Measurements from ENCODE around the gene COA1.
"Not testable (repeated sequence)": the region's sequence is repeated elsewhere in the genome, so short reads cannot be mapped to it uniquely, and the experiment has no call there.

COA1 gene
- 44.0 to 84.7 (median 49.9) reads per million in 9 experiments for total RNA-seq

- Mint-ChIP-seq H3K4me3 (peak within 1 kb of the TSS; percentile 93 to 95), H3K36me3 (ENCODE audit: insufficient read depth) (peaks cover 3% of the 10 kb centered on the region), H3K27me3 (no peaks in the 10 kb centered on the region), H3K27ac (peak within 1 kb of the TSS; percentile 92), H3K9me3 (no peaks in the 10 kb centered on the region), H3K4me1 (ENCODE audit: low read depth in 2 of 2) (peaks cover 21 to 32% of the 10 kb centered on the region in 2 donors)
- peak; percentile 69 to 76 (median 71) for DNase-seq
- peak; percentile 93 for ATAC-seq (replicated peaks)
Measured at GRCh38 chr7:43729214-43729923, at the start of gene COA1. COA1 (minus strand) TSS chr7:43729523; CDS start chr7:43648614, 80,909 bp downstream.

- H3K4me1 Mint-ChIP-seq (ENCODE audit: low read depth in 2 of 2), result peaks cover 6 to 13% of the 10 kb centered on the region in 2 donors
- ATAC-seq (replicated peaks); H3K9me3 Mint-ChIP-seq; H3K36me3 Mint-ChIP-seq (ENCODE audit: insufficient read depth); H3K27ac Mint-ChIP-seq; H3K27me3 Mint-ChIP-seq; DNase-seq: not testable (repeated sequence)
- H3K4me3 Mint-ChIP-seq, result peak overlapping the region in 1 of 2 donors; percentile 50
Measured at GRCh38 chr7:43778293-43779044, 49.1 kb upstream of the COA1 start.

GRCh38 chr7:43775255-43775654 lies 45.9 kb upstream of the COA1 start:
- H3K36me3 Mint-ChIP-seq (ENCODE audit: insufficient read depth); H3K9me3 Mint-ChIP-seq; H3K27ac Mint-ChIP-seq; DNase-seq; ATAC-seq (replicated peaks); H3K4me3 Mint-ChIP-seq; H3K27me3 Mint-ChIP-seq: not testable (repeated sequence)
- H3K4me1 Mint-ChIP-seq (ENCODE audit: low read depth in 2 of 2), result peaks cover 14 to 18% of the 10 kb centered on the region in 2 donors

GRCh38 chr7:43773268-43773667 lies 43.9 kb upstream of the COA1 start:
- not testable (repeated sequence) for DNase-seq; ATAC-seq (replicated peaks); H3K36me3 Mint-ChIP-seq (ENCODE audit: insufficient read depth); H3K27ac Mint-ChIP-seq; H3K27me3 Mint-ChIP-seq; H3K4me3 Mint-ChIP-seq; H3K9me3 Mint-ChIP-seq
- H3K4me1 Mint-ChIP-seq (ENCODE audit: low read depth in 2 of 2), result peaks cover 8 to 14% of the 10 kb centered on the region in 2 donors

GRCh38 chr7:43771573-43771972 lies 42.2 kb upstream of the COA1 start:
- Mint-ChIP-seq H3K9me3 (no peaks in the 10 kb centered on the region), H3K4me3 (no peak overlapping the region), H3K27ac (peak overlapping the region in 1 of 2 donors; percentile 36), H3K4me1 (ENCODE audit: low read depth in 2 of 2) (peaks cover 8 to 14% of the 10 kb centered on the region in 2 donors), H3K27me3 (no peaks in the 10 kb centered on the region), H3K36me3 (ENCODE audit: insufficient read depth) (peaks cover 4% of the 10 kb centered on the region)
- DNase-seq (no peak), ATAC-seq (replicated peaks) (no peak)

GRCh38 chr7:43771128-43771527 lies 41.8 kb upstream of the COA1 start:
- Mint-ChIP-seq H3K36me3 (ENCODE audit: insufficient read depth) (peaks cover 4% of the 10 kb centered on the region), H3K27ac (peak overlapping the region; percentile 36 to 54)
- ATAC-seq (replicated peaks), result no peak

GRCh38 chr7:43769791-43770465 lies 40.6 kb upstream of the COA1 start:
- peaks cover 4% of the 10 kb centered on the region for H3K36me3 Mint-ChIP-seq (ENCODE audit: insufficient read depth)
- no peak overlapping the region for H3K4me3 Mint-ChIP-seq
- no peak for ATAC-seq (replicated peaks)
- H3K9me3 Mint-ChIP-seq, result no peaks in the 10 kb centered on the region
- no peaks in the 10 kb centered on the region for H3K27me3 Mint-ChIP-seq
- H3K4me1 Mint-ChIP-seq (ENCODE audit: low read depth in 2 of 2), result peaks cover 8 to 14% of the 10 kb centered on the region in 2 donors
- DNase-seq, result no peak
- H3K27ac Mint-ChIP-seq, result no peak overlapping the region

More at GRCh38 chr7:43771128-43771527, 41.8 kb upstream of the COA1 start:
- DNase-seq, result no peak
- H3K27me3 Mint-ChIP-seq, result no peaks in the 10 kb centered on the region
- H3K4me3 Mint-ChIP-seq, result no peak overlapping the region
- peaks cover 8 to 14% of the 10 kb centered on the region in 2 donors for H3K4me1 Mint-ChIP-seq (ENCODE audit: low read depth in 2 of 2)
- H3K9me3 Mint-ChIP-seq, result no peaks in the 10 kb centered on the region

- Mint-ChIP-seq H3K36me3 (ENCODE audit: insufficient read depth) (peaks cover 4% of the 10 kb centered on the region), H3K9me3 (no peaks in the 10 kb centered on the region), H3K4me3 (no peak overlapping the region), H3K27me3 (no peaks in the 10 kb centered on the region), H3K4me1 (ENCODE audit: low read depth in 2 of 2) (peaks cover 8 to 16% of the 10 kb centered on the region in 2 donors), H3K27ac (no peak overlapping the region)
- DNase-seq, result no peak
- ATAC-seq (replicated peaks), result no peak
Measured at GRCh38 chr7:43769281-43769680, 40.0 kb upstream of the COA1 start.

- Mint-ChIP-seq H3K9me3 (no peaks in the 10 kb centered on the region), H3K36me3 (ENCODE audit: insufficient read depth) (peaks cover 4% of the 10 kb centered on the region), H3K4me1 (ENCODE audit: low read depth in 2 of 2) (peaks cover 8 to 18% of the 10 kb centered on the region in 2 donors), H3K27me3 (no peaks in the 10 kb centered on the region), H3K27ac (no peak overlapping the region), H3K4me3 (no peak overlapping the region)
- ATAC-seq (replicated peaks), result no peak
- no peak for DNase-seq
Measured at GRCh38 chr7:43768887-43769272, 39.6 kb upstream of the COA1 start.

- DNase-seq, result no peak
- H3K36me3 Mint-ChIP-seq (ENCODE audit: insufficient read depth), result peaks cover 4% of the 10 kb centered on the region
Measured at GRCh38 chr7:43768201-43768886, 39.0 kb upstream of the COA1 start.

GRCh38 chr7:43767311-43767710 lies 38.0 kb upstream of the COA1 start:
- peaks cover 4% of the 10 kb centered on the region for H3K36me3 Mint-ChIP-seq (ENCODE audit: insufficient read depth)
- H3K9me3 Mint-ChIP-seq, result no peaks in the 10 kb centered on the region
- H3K4me1 Mint-ChIP-seq (ENCODE audit: low read depth in 2 of 2), result peaks cover 8 to 24% of the 10 kb centered on the region in 2 donors
- ATAC-seq (replicated peaks) (no peak), DNase-seq (no peak)
- no peaks in the 10 kb centered on the region for H3K27me3 Mint-ChIP-seq
- H3K27ac Mint-ChIP-seq, result no peak overlapping the region
- no peak overlapping the region for H3K4me3 Mint-ChIP-seq

More at GRCh38 chr7:43768201-43768886, 39.0 kb upstream of the COA1 start:
- H3K27me3 Mint-ChIP-seq, result no peaks in the 10 kb centered on the region
- H3K4me3 Mint-ChIP-seq, result no peak overlapping the region
- H3K27ac Mint-ChIP-seq, result no peak overlapping the region
- no peak for ATAC-seq (replicated peaks)
- no peaks in the 10 kb centered on the region for H3K9me3 Mint-ChIP-seq
- H3K4me1 Mint-ChIP-seq (ENCODE audit: low read depth in 2 of 2), result peaks cover 8 to 18% of the 10 kb centered on the region in 2 donors

GRCh38 chr7:43766564-43766963 lies 37.2 kb upstream of the COA1 start:
- H3K4me3 Mint-ChIP-seq, result no peak overlapping the region
- peaks cover 7 to 27% of the 10 kb centered on the region in 2 donors for H3K4me1 Mint-ChIP-seq (ENCODE audit: low read depth in 2 of 2)
- peaks cover 2% of the 10 kb centered on the region for H3K36me3 Mint-ChIP-seq (ENCODE audit: insufficient read depth)
- no peak overlapping the region for H3K27ac Mint-ChIP-seq
- no peak for DNase-seq
- ATAC-seq (replicated peaks), result no peak
- H3K27me3 Mint-ChIP-seq, result no peaks in the 10 kb centered on the region
- no peaks in the 10 kb centered on the region for H3K9me3 Mint-ChIP-seq
